Measurements from ENCODE around the gene OR6F1. TPM values are rescaled to one million over a fixed set of nuclear protein-coding genes. Genes with fewer than 3 reads are reported as not detected.
"Not testable (repeated sequence)": the region's sequence is repeated elsewhere in the genome, so short reads cannot be mapped to it uniquely, and the experiment has no call there.

Gene OR6F1
- total RNA-seq, 1 donor: not detected

DNA sequence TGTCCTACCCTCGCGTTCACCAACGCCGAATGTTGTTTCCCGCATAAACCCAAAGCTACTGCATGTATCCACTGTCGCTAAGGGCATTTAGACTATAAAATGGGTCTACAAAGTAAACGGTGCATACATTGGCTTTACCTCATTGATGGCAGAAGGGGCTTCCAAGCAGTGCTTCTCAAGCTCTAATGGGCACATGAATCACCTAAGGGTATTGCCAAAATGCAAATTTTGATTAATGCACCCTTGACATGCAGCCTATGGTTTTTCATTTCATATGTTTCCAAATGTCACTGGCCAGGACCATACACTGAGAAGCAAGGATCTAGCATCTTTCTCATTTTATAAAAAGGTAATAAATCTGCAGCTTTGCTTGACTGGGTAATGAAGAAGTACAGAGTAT lies 2.7 kb downstream of the OR6F1 start:
- H3K79me2 ChIP-seq (ENCODE audit: insufficient read depth, low read length): no peaks in the 10 kb centered on the region
- no peak overlapping the region for H3K4me3 ChIP-seq (ENCODE audit: insufficient read depth, low read length)
- DNase-seq (ENCODE audit: insufficient read length, low spot score, missing footprints): no peak
- H2AFZ ChIP-seq (ENCODE audit: low read length): no peak overlapping the region
- no peaks in the 10 kb centered on the region for H3K27me3 ChIP-seq (ENCODE audit: insufficient read depth, low read length)
- H3K36me3 ChIP-seq (ENCODE audit: insufficient read depth, low read length): no peaks in the 10 kb centered on the region
- H3K4me2 ChIP-seq (ENCODE audit: insufficient read depth, low read length): no peak overlapping the region
- peaks cover 3% of the 10 kb centered on the region for H3K9me3 ChIP-seq (ENCODE audit: low read depth, low read length)
- no peak overlapping the region for H3K27ac ChIP-seq (ENCODE audit: low read depth, low read length)
- no peaks in the 10 kb centered on the region for H3K4me1 ChIP-seq (ENCODE audit: insufficient read depth, low read length)
- H4K20me1 ChIP-seq (ENCODE audit: insufficient read depth, low read length): no peaks in the 10 kb centered on the region
- no peak for TF ChIP-seq CTCF (IDR thresholded peaks at IDR 0.05; ENCODE audit: extremely low read depth, low read depth, low read length)

DNA sequence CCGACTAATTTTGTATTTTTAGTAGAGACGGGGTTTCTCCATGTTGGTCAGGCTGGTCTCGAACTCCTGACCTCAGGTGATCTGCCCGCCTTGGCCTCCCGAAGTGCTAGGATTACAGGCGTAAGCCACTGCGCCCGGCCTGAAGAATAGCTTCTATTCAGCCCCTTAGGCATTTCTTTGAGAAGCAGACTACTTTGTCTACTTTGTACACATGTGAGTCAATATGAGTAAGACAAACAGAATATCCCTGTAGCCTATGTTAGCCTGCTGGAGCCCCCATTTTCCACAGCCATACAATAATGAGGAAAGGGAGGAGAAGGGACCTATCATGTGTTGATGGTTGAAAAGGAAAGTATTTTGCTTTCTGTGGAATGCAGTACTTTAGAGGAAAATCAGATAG lies 5.8 kb downstream of the OR6F1 start:
- H3K27me3 ChIP-seq (ENCODE audit: insufficient read depth, low read length): not testable (repeated sequence)

DNA sequence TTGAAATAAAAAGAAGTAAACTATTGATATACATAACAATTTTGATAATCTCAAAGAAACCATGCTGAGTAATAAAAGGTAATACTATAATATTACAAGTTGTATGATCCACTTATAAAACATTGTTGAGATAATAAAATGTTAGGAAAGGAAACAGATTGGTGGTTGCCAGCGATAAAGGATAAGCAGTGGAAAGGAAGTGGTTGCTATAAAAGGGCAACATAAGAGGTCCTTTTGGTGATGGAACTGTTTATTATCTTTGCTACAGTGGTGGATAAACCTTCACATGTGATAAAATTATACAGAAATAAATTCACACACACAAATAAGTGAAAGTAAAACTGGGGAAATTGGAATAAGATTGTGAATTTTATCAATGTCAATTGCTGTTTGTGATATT lies 15.1 kb downstream of the OR6F1 start:
- no peak for DNase-seq (ENCODE audit: insufficient read length, low spot score, missing footprints)
- Histone ChIP-seq H3K36me3 (ENCODE audit: insufficient read depth, low read length) (no peaks in the 10 kb centered on the region), H3K4me2 (ENCODE audit: insufficient read depth, low read length) (no peak overlapping the region), H3K79me2 (ENCODE audit: insufficient read depth, low read length) (no peaks in the 10 kb centered on the region), H3K27ac (ENCODE audit: low read depth, low read length) (no peak overlapping the region), H3K9me3 (ENCODE audit: low read depth, low read length) (peaks cover 4% of the 10 kb centered on the region), H3K4me1 (ENCODE audit: insufficient read depth, low read length) (no peaks in the 10 kb centered on the region), H3K27me3 (ENCODE audit: insufficient read depth, low read length) (no peaks in the 10 kb centered on the region), H4K20me1 (ENCODE audit: insufficient read depth, low read length) (no peaks in the 10 kb centered on the region), H3K4me3 (ENCODE audit: insufficient read depth, low read length) (no peak overlapping the region), H2AFZ (ENCODE audit: low read length) (no peak overlapping the region)
- TF ChIP-seq CTCF (IDR thresholded peaks at IDR 0.05; ENCODE audit: extremely low read depth, low read depth, low read length): no peak

More for the DNA sequence above, 5.8 kb downstream of the OR6F1 start:
- not testable (repeated sequence) for H3K4me2 ChIP-seq (ENCODE audit: insufficient read depth, low read length); H3K4me3 ChIP-seq (ENCODE audit: insufficient read depth, low read length); H3K27ac ChIP-seq (ENCODE audit: low read depth, low read length); H3K36me3 ChIP-seq (ENCODE audit: insufficient read depth, low read length); DNase-seq (ENCODE audit: insufficient read length, low spot score, missing footprints); H3K9me3 ChIP-seq (ENCODE audit: low read depth, low read length); H4K20me1 ChIP-seq (ENCODE audit: insufficient read depth, low read length); H2AFZ ChIP-seq (ENCODE audit: low read length); H3K4me1 ChIP-seq (ENCODE audit: insufficient read depth, low read length); H3K79me2 ChIP-seq (ENCODE audit: insufficient read depth, low read length)

- TF ChIP-seq CTCF (IDR thresholded peaks at IDR 0.05; ENCODE audit: extremely low read depth, low read depth, low read length): peak; percentile 43
Observed at GRCh38 chr1:247681288-247681897, 35.1 kb downstream of the OR6F1 start.

More at GRCh38 chr1:247681288-247681897, 35.1 kb downstream of the OR6F1 start:
- Histone ChIP-seq H3K27ac (ENCODE audit: low read depth, low read length) (no peak overlapping the region), H2AFZ (ENCODE audit: low read length) (no peak overlapping the region), H4K20me1 (ENCODE audit: insufficient read depth, low read length) (no peaks in the 10 kb centered on the region), H3K4me1 (ENCODE audit: insufficient read depth, low read length) (no peaks in the 10 kb centered on the region), H3K79me2 (ENCODE audit: insufficient read depth, low read length) (no peaks in the 10 kb centered on the region), H3K4me3 (ENCODE audit: insufficient read depth, low read length) (no peak overlapping the region), H3K27me3 (ENCODE audit: insufficient read depth, low read length) (no peaks in the 10 kb centered on the region), H3K36me3 (ENCODE audit: insufficient read depth, low read length) (no peaks in the 10 kb centered on the region), H3K4me2 (ENCODE audit: insufficient read depth, low read length) (no peak overlapping the region), H3K9me3 (ENCODE audit: low read depth, low read length) (no peaks in the 10 kb centered on the region)
- no peak for DNase-seq (ENCODE audit: insufficient read length, low spot score, missing footprints)
